GM12878 (cell line): Measurements from ENCODE around the gene CAMK2B. TPM values are rescaled to one million over a fixed set of nuclear protein-coding genes. Genes with fewer than 3 reads are reported as not detected.

Experiments
- ATAC-seq: fragments of 200-7000 bp; cut with Tn5 transposase; 3 replicates; pipeline ENCODE4 v1.9.1; 2020; ENCODE audit warnings: mild to moderate bottlenecking, moderate library complexity
- BruUV-seq: library from RNA; stranded (reverse); fragments of 400-500 nt; replicated peaks from 2 replicates; lab custom pipeline; 2021; lab: Mats Ljungman, UMichigan
- CTCF ChIA-PET: fragments of 300-600 bp; sonication (Branson Sonifier 250); formaldehyde crosslinking; extraction: SDS; loops from one replicate; lab custom pipeline; 2021; ENCODE audit warnings: inconsistent platforms; lab: Yijun Ruan, JAX
- POLR2A ChIA-PET: fragments of 350-600 bp; formaldehyde crosslinking; extraction: SDS; loops from one replicate; lab custom pipeline; 2021; ENCODE audit warnings: inconsistent platforms; lab: Charles Lee
- RAD21 ChIA-PET: fragments of 300-600 bp; sonication (Branson Sonifier 250); formaldehyde crosslinking; loops from one replicate; lab custom pipeline; 2023; ENCODE audit warnings: antibody characterized with exemption; ENCODE audit not compliant: unreplicated experiment; lab: Charles Lee
- SMC1A ChIA-PET: fragments of 300-600 bp; sonication (Branson Sonifier 250); formaldehyde crosslinking; loops from one replicate; lab custom pipeline; 2023; ENCODE audit not compliant: unreplicated experiment, uncharacterized antibody; lab: Charles Lee
- DNase-seq: peaks from one replicate; pipeline ENCODE4 v3.0.0-alpha.2; 2011; ENCODE audit warnings: low read depth, low spot score
- FAIRE-seq: peaks from 3 replicates; lab custom pipeline; 2011; peaks lifted over from hg19 to GRCh38; lab: Jason Lieb, UNC
- H2AFZ ChIP-seq: 2 replicates; pipeline ENCODE4 v1.6.0; 2011; ENCODE audit warnings: low read depth, low read length, control low read depth; ENCODE audit not compliant: control insufficient read depth
- H3K27ac ChIP-seq: 2 replicates; pipeline ENCODE4 v1.5.1; 2011; ENCODE audit warnings: control low read depth; ENCODE audit not compliant: control insufficient read depth, insufficient read depth
- H3K27me3 ChIP-seq, 2 experiments: replicated peaks in 1 of 2; 2 replicates each; pipeline versions ENCODE4 v1.6.0 to v1.6.1; 2011; ENCODE audit warnings: low read length in 1 of 2; ENCODE audit not compliant: control insufficient read depth in 2 of 2, insufficient read depth in 2 of 2
- H3K36me3 ChIP-seq, 2 experiments: 2 replicates each; pipeline ENCODE4 v1.5.1; 2011; ENCODE audit warnings: low read length in 1 of 2; ENCODE audit not compliant: control insufficient read depth in 2 of 2, insufficient read depth in 2 of 2
- H3K4me1 ChIP-seq: 2 replicates; pipeline ENCODE4 v1.6.1; 2011; ENCODE audit warnings: mild to moderate bottlenecking, low read length, moderate library complexity, mixed read lengths; ENCODE audit not compliant: control insufficient read depth, insufficient read depth
- H3K4me2 ChIP-seq: 2 replicates; pipeline ENCODE4 v1.6.0; 2011; ENCODE audit warnings: control low read depth; ENCODE audit not compliant: control insufficient read depth, insufficient read depth
- H3K4me3 ChIP-seq: fragments of 200-600 bp; sonication (generic); 2 replicates; pipeline ENCODE4 v1.5.1; 2016
- H3K79me2 ChIP-seq: 2 replicates; pipeline ENCODE4 v1.6.0; 2011; ENCODE audit warnings: low read length; ENCODE audit not compliant: control insufficient read depth, insufficient read depth
- H3K9ac ChIP-seq: 2 replicates; pipeline ENCODE4 v1.8.0; 2011; ENCODE audit warnings: low read length, control low read depth, mixed read lengths; ENCODE audit not compliant: control insufficient read depth, insufficient read depth
- H3K9me3 ChIP-seq: replicated peaks from 3 replicates; pipeline ENCODE4 v1.5.1; 2011; ENCODE audit warnings: mild to moderate bottlenecking, low read length; ENCODE audit not compliant: control insufficient read depth, insufficient read depth
- H4K20me1 ChIP-seq: 2 replicates; pipeline ENCODE4 v1.6.0; 2011; ENCODE audit not compliant: control insufficient read depth, insufficient read depth
- BRCA1 ChIP-seq: IDR thresholded peaks from 2 replicates; pipeline ENCODE4 v1.6.1; 2011; ENCODE audit warnings: low read depth, low read length, improper control_type of control experiment
- CEBPB ChIP-seq, 2 experiments: fragments of 150-350 bp in 1 of 2; IDR thresholded peaks; 2 replicates each; pipeline ENCODE4 v1.6.1; 2012 to 2014; ENCODE audit warnings: low read depth in 2 of 2, low read length in 2 of 2, borderline replicate concordance in 1 of 2, inconsistent platforms in 1 of 2
- CHD4 ChIP-seq: fragments of 200-600 bp; sonication (generic); IDR thresholded peaks from 2 replicates; pipeline ENCODE4 v1.6.1; 2016; ENCODE audit warnings: mild to moderate bottlenecking
- JUND ChIP-seq: IDR thresholded peaks from 2 replicates; pipeline ENCODE4 v1.6.1; 2012; ENCODE audit warnings: low read depth, mild to moderate bottlenecking, low read length, improper control_type of control experiment, moderate library complexity
- PAX8 ChIP-seq: fragments of 450-650 bp; IDR thresholded peaks from 2 replicates; pipeline ENCODE4 v1.6.1; 2017; ENCODE audit warnings: mild to moderate bottlenecking, moderate library complexity
- RAD51 ChIP-seq: fragments of 450-650 bp; IDR thresholded peaks from 2 replicates; pipeline ENCODE4 v1.6.1; 2016; ENCODE audit warnings: moderate library complexity, mild to moderate bottlenecking, inconsistent platforms
- RCOR1 ChIP-seq: conservative IDR thresholded peaks from 2 replicates; pipeline ENCODE4 v1.6.1; 2012; ENCODE audit warnings: low read depth, low read length, improper control_type of control experiment
- YBX1 ChIP-seq: fragments of 450-650 bp; IDR thresholded peaks from 2 replicates; pipeline ENCODE4 v1.6.1; 2016; ENCODE audit warnings: antibody characterized with exemption
- ZNF207 ChIP-seq: fragments of 450-650 bp; IDR thresholded peaks from 2 replicates; pipeline ENCODE4 v1.6.1; 2014; ENCODE audit warnings: antibody characterized with exemption, mild to moderate bottlenecking, borderline replicate concordance
- WGBS: methylation state at CpG from one replicate; pipeline ENCODE4 v1.1.6; 2016; ENCODE audit warnings: low lambda C conversion rate; ENCODE audit not compliant: insufficient replicate concordance, insufficient coverage; ENCODE audit errors: missing lambda C conversion rate; 5-methylcytosine and 5-hydroxymethylcytosine counted together
- in situ Hi-C: fragments of 300-500 bp; cut with MboI; formaldehyde crosslinking; loops from 9 replicates; pipeline ENCODE4 v1.14.3; 2018; ENCODE audit warnings: mixed read lengths
- intact Hi-C: fragments of 100-400 bp; cut with micrococcal nuclease; formaldehyde crosslinking; loops from one replicate; pipeline ENCODE4 v1.14.2; 2022; ENCODE audit not compliant: unreplicated experiment
- polyA plus RNA-seq, 11 experiments: library from polyadenylated mRNA; depleted of rRNA in 4 of 11; unstranded in 6 of 11; stranded (reverse) in 5 of 11; fragments of >200 nt; fragmentation: Nextera tagmentation in 4 of 11; fragmentation: Illumina TruSeq in 1 of 11; extraction: Ambion mirVana in 4 of 11; extraction: Trizol in 1 of 11; gene quantifications; 1 replicate in 1 of 11; 2 replicates in 10 of 11; pipeline versions ENCODE4 v1.2.1 to v1.2.3, GENCODE V29; 2011 to 2016; ENCODE audit warnings: inconsistent platforms in 2 of 11, missing spikeins in 2 of 11, low read depth in 1 of 11
- total RNA-seq, 4 experiments: library from RNA; depleted of rRNA in 3 of 4; stranded (reverse); fragments of >200 nt in 3 of 4; fragmentation: Illumina TruSeq in 1 of 4; extraction: Trizol in 1 of 4; gene quantifications; 2 replicates each; pipeline versions ENCODE4 v1.2.1 to v1.2.3, GENCODE V29; 2013 to 2021
- TF ChIP-seq, protein P1 (sequence below): IDR thresholded peaks from 2 replicates; pipeline ENCODE4 v1.6.1; 2011; ENCODE audit warnings: low read depth, mild to moderate bottlenecking, low read length, moderate library complexity, borderline replicate concordance; ENCODE audit errors: extremely low read depth
- TF ChIP-seq, protein P2 (sequence below): fragments of 450-650 bp; IDR thresholded peaks from 2 replicates; pipeline ENCODE4 v1.6.1; 2017; ENCODE audit warnings: antibody characterized with exemption, mild to moderate bottlenecking, moderate library complexity
- TF ChIP-seq, protein P3 (sequence below): fragments of 450-650 bp; formaldehyde crosslinking; IDR thresholded peaks from 2 replicates; pipeline ENCODE4 v1.4.0; 2022; ENCODE audit warnings: mild to moderate bottlenecking, moderate library complexity
- TF ChIP-seq, protein P4 (sequence below): fragments of 450-650 bp; IDR thresholded peaks from 2 replicates; pipeline ENCODE4 v1.6.1; 2014; ENCODE audit warnings: mild to moderate bottlenecking
- TF ChIP-seq, protein P5 (sequence below): IDR thresholded peaks from 2 replicates; pipeline ENCODE4 v1.6.1; 2012; ENCODE audit warnings: low read length, inconsistent platforms

The CAMK2B gene
- total and polyA plus RNA-seq, 10 of the 15 experiments (the other 5 are each of a cell fraction or from before 2014, with no cell fraction given) = 0.06 to 0.23 (median 0.11) TPM; not detected in 5

DNA sequence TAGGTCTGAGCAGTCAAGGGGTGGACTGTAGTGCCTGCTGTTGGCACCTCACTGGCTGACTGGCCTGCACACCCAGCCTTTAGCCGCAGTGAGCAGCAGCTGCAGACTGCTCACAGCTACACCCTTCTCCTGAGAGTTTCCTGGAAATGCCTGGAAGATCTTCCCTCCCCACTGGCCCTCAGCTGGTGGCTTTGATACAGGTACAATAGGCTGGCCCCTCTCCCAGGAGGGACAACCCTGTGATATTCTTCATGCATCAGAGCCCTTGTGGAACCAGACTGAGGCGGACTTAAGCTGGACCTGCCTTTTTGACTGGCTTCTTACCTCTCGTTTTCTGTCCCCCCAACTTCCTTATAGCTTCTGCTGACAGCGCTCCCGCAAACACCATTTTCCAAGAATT lies 142.6 kb downstream of the CAMK2B start:
- H3K27ac ChIP-seq = no peak overlapping the region
- FAIRE-seq (no peak), ATAC-seq (no peak), DNase-seq (no peak)
- POLR2A ChIA-PET = interaction anchor here (0.6 kb wide), 1 partner anchor 151 kb away, joined by 3 read pairs; no protein-coding TSS in a partner anchor
- no peaks in the 10 kb centered on the region for H3K79me2 ChIP-seq
- peaks cover 0 to 1% of the 10 kb centered on the region in 2 experiments; a peak in 1 of 4 replicates for H3K27me3 ChIP-seq
- H3K4me3 ChIP-seq = no peak overlapping the region
- 17% methylated on average over 5 of the region's 5 CpGs for WGBS
- no peaks in the 10 kb centered on the region for H4K20me1 ChIP-seq
- no peak overlapping the region for H2AFZ ChIP-seq
- TF ChIP-seq CHD4 = no peak
- no peak for TF ChIP-seq JUND
- TF ChIP-seq RAD51 = no peak
- TF ChIP-seq, protein P1, sequence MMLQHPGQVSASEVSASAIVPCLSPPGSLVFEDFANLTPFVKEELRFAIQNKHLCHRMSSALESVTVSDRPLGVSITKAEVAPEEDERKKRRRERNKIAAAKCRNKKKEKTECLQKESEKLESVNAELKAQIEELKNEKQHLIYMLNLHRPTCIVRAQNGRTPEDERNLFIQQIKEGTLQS = no peak
- TF ChIP-seq, protein P2, sequence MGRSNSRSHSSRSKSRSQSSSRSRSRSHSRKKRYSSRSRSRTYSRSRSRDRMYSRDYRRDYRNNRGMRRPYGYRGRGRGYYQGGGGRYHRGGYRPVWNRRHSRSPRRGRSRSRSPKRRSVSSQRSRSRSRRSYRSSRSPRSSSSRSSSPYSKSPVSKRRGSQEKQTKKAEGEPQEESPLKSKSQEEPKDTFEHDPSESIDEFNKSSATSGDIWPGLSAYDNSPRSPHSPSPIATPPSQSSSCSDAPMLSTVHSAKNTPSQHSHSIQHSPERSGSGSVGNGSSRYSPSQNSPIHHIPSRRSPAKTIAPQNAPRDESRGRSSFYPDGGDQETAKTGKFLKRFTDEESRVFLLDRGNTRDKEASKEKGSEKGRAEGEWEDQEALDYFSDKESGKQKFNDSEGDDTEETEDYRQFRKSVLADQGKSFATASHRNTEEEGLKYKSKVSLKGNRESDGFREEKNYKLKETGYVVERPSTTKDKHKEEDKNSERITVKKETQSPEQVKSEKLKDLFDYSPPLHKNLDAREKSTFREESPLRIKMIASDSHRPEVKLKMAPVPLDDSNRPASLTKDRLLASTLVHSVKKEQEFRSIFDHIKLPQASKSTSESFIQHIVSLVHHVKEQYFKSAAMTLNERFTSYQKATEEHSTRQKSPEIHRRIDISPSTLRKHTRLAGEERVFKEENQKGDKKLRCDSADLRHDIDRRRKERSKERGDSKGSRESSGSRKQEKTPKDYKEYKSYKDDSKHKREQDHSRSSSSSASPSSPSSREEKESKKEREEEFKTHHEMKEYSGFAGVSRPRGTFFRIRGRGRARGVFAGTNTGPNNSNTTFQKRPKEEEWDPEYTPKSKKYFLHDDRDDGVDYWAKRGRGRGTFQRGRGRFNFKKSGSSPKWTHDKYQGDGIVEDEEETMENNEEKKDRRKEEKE = no peak
- no peak for TF ChIP-seq BRCA1
- TF ChIP-seq, protein P3, sequence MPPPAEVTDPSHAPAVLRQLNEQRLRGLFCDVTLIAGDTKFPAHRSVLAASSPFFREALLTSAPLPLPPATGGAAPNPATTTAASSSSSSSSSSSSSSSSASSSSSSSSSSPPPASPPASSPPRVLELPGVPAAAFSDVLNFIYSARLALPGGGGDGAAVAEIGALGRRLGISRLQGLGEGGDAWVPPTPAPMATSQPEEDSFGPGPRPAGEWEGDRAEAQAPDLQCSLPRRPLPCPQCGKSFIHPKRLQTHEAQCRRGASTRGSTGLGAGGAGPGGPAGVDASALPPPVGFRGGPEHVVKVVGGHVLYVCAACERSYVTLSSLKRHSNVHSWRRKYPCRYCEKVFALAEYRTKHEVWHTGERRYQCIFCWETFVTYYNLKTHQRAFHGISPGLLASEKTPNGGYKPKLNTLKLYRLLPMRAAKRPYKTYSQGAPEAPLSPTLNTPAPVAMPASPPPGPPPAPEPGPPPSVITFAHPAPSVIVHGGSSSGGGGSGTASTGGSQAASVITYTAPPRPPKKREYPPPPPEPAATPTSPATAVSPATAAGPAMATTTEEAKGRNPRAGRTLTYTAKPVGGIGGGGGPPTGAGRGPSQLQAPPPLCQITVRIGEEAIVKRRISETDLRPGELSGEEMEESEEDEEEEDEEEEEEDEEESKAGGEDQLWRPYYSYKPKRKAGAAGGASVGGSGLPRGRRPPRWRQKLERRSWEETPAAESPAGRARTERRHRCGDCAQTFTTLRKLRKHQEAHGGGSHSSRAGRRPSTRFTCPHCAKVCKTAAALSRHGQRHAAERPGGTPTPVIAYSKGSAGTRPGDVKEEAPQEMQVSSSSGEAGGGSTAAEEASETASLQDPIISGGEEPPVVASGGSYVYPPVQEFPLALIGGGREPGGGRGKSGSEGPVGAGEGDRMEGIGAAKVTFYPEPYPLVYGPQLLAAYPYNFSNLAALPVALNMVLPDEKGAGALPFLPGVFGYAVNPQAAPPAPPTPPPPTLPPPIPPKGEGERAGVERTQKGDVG = no peak
- TF ChIP-seq, protein P4, sequence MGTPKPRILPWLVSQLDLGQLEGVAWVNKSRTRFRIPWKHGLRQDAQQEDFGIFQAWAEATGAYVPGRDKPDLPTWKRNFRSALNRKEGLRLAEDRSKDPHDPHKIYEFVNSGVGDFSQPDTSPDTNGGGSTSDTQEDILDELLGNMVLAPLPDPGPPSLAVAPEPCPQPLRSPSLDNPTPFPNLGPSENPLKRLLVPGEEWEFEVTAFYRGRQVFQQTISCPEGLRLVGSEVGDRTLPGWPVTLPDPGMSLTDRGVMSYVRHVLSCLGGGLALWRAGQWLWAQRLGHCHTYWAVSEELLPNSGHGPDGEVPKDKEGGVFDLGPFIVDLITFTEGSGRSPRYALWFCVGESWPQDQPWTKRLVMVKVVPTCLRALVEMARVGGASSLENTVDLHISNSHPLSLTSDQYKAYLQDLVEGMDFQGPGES = no peak
- no peak for TF ChIP-seq YBX1
- TF ChIP-seq, protein P5, sequence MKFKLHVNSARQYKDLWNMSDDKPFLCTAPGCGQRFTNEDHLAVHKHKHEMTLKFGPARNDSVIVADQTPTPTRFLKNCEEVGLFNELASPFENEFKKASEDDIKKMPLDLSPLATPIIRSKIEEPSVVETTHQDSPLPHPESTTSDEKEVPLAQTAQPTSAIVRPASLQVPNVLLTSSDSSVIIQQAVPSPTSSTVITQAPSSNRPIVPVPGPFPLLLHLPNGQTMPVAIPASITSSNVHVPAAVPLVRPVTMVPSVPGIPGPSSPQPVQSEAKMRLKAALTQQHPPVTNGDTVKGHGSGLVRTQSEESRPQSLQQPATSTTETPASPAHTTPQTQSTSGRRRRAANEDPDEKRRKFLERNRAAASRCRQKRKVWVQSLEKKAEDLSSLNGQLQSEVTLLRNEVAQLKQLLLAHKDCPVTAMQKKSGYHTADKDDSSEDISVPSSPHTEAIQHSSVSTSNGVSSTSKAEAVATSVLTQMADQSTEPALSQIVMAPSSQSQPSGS = no peak
- no peak for TF ChIP-seq CEBPB (IDR thresholded peaks at IDR 0.05; ENCODE audit: borderline replicate concordance in 1 of 2, low read depth in 2 of 2, low read length in 2 of 2)
- TF ChIP-seq RCOR1 = no peak
- TF ChIP-seq PAX8 = no peak
- TF ChIP-seq ZNF207 = no peak
- RAD21 ChIA-PET = no interaction called here
- H3K4me2 ChIP-seq = no peak overlapping the region
- no peaks in the 10 kb centered on the region for H3K36me3 ChIP-seq
- no TSS peak for BruUV-seq
- CTCF ChIA-PET = no interaction called here
- SMC1A ChIA-PET = no interaction called here
- no peaks in the 10 kb centered on the region for H3K4me1 ChIP-seq
- intact Hi-C loops = no loop called here
- H3K9me3 ChIP-seq = no peaks in the 10 kb centered on the region; the same call in 2 of the 3 replicates
- in situ Hi-C loops = no loop called here
- H3K9ac ChIP-seq = no peak overlapping the region
